Erythroblast (primary cell): Measurements from ENCODE around the gene COL6A3.

Experiments used
- GATA1 ChIP-seq: IDR thresholded peaks from 2 replicates; pipeline ENCODE4 v1.6.1; 2011; ENCODE audit warnings: low read depth, mild to moderate bottlenecking, control low read depth, low read length, moderate library complexity
- POLR2A ChIP-seq: IDR thresholded peaks from 2 replicates; pipeline ENCODE4 v1.6.1; 2011; ENCODE audit warnings: mild to moderate bottlenecking, low read length

- TF ChIP-seq POLR2A: no peak
- no peak for TF ChIP-seq GATA1
Observed at GRCh38 chr2:237446338-237446665, 32.3 kb upstream of the COL6A3 start.
